CD14-positive monocyte (primary cell): Measurements from ENCODE around the gene AMOTL1. TPM values are rescaled to one million over a fixed set of nuclear protein-coding genes. Genes with fewer than 3 reads are reported as not detected.

ENCODE experiments used
- DNase-seq, 3 donors: peaks; one replicate each; pipeline ENCODE4 v3.0.0-alpha.2; 2011 to 2022
- H2AFZ ChIP-seq: 2 replicates; pipeline ENCODE4 v1.6.0; 2012; ENCODE audit warnings: mild to moderate bottlenecking, low read depth, low read length, inconsistent platforms; ENCODE audit not compliant: insufficient read depth, poor library complexity, severe bottlenecking
- H3K27ac ChIP-seq, 2 donors: 1 replicate in 1 of 2; 2 replicates in 1 of 2; pipeline ENCODE4 v1.5.1; 2012 to 2013; ENCODE audit warnings: low read length in 2 of 2, control low read depth in 1 of 2, inconsistent platforms in 1 of 2, low read depth in 1 of 2, mild to moderate bottlenecking in 1 of 2
- H3K27me3 ChIP-seq, 2 donors: one replicate each; pipeline versions ENCODE4 v1.6.0 to v1.6.1; 2011 to 2013; ENCODE audit warnings: low read length in 2 of 2; ENCODE audit not compliant: control insufficient read depth in 2 of 2, insufficient read depth in 2 of 2
- H3K36me3 ChIP-seq, 2 donors: replicated peaks in 1 of 2; 1 replicate in 1 of 2; 2 replicates in 1 of 2; pipeline versions ENCODE4 v1.5.1 to v1.6.1; 2012 to 2013; ENCODE audit warnings: low read length in 2 of 2, control low read depth in 1 of 2, inconsistent platforms in 1 of 2, mild to moderate bottlenecking in 1 of 2; ENCODE audit not compliant: insufficient read depth in 2 of 2, control insufficient read depth in 1 of 2
- H3K4me1 ChIP-seq, 2 donors: 1 replicate in 1 of 2; 2 replicates in 1 of 2; pipeline versions ENCODE4 v1.5.1 to v1.6.1; 2012 to 2013; ENCODE audit warnings: low read length in 2 of 2, control low read depth in 1 of 2, inconsistent platforms in 1 of 2, mild to moderate bottlenecking in 1 of 2, moderate library complexity in 1 of 2; ENCODE audit not compliant: insufficient read depth in 2 of 2, control insufficient read depth in 1 of 2
- H3K4me2 ChIP-seq: replicated peaks from 2 replicates; pipeline ENCODE3; 2012; ENCODE audit warnings: low read length, moderate library complexity, mild to moderate bottlenecking; ENCODE audit not compliant: poor library complexity, severe bottlenecking; ENCODE audit errors: extremely low read depth
- H3K4me3 ChIP-seq, 3 experiments: fragments of 200-600 bp in 1 of 3; sonication (generic) in 1 of 3; replicated peaks in 1 of 3; 1 replicate in 2 of 3; 2 replicates in 1 of 3; pipeline ENCODE4 v1.5.1; 2011 to 2013; ENCODE audit warnings: low read length in 3 of 3, mild to moderate bottlenecking in 3 of 3, control low read depth in 2 of 3, low read depth in 2 of 3, inconsistent platforms in 1 of 3, moderate library complexity in 1 of 3
- H3K79me2 ChIP-seq: 2 replicates; pipeline ENCODE4 v1.6.0; 2012; ENCODE audit warnings: mild to moderate bottlenecking, control low read depth, inconsistent platforms, low read length, moderate library complexity; ENCODE audit not compliant: insufficient read depth
- H3K9ac ChIP-seq: 2 replicates; pipeline ENCODE4 v1.6.0; 2017; ENCODE audit warnings: low read length, mild to moderate bottlenecking; ENCODE audit not compliant: insufficient read depth, poor library complexity, severe bottlenecking
- H3K9me3 ChIP-seq, 2 donors: replicated peaks in 1 of 2; 1 replicate in 1 of 2; 2 replicates in 1 of 2; pipeline versions ENCODE4 v1.5.1 to v1.6.1; 2012 to 2013; ENCODE audit warnings: low read length in 2 of 2, control low read depth in 1 of 2; ENCODE audit not compliant: control insufficient read depth in 1 of 2, insufficient read depth in 1 of 2
- H4K20me1 ChIP-seq: 2 replicates; pipeline ENCODE4 v1.6.0; 2012; ENCODE audit warnings: mild to moderate bottlenecking, low read length, control low read depth, moderate library complexity; ENCODE audit not compliant: insufficient read depth
- H3K27ac Mint-ChIP-seq, 7 donors: one replicate each; pipeline ENCODE4 v1.8.0; 2020; ENCODE audit warnings: mild to moderate bottlenecking in 7 of 7, mixed read lengths in 7 of 7, moderate library complexity in 6 of 7, inconsistent platforms in 2 of 7
- H3K27me3 Mint-ChIP-seq, 3 donors: one replicate each; pipeline ENCODE4 v1.8.0; 2021 to 2022; ENCODE audit warnings: low read depth in 3 of 3, mild to moderate bottlenecking in 3 of 3, mixed read lengths in 3 of 3, moderate library complexity in 3 of 3, inconsistent platforms in 1 of 3
- H3K36me3 Mint-ChIP-seq, 2 donors: one replicate each; pipeline ENCODE4 v1.8.0; 2020; ENCODE audit warnings: mixed read lengths in 2 of 2, inconsistent platforms in 1 of 2, mild to moderate bottlenecking in 1 of 2
- H3K4me1 Mint-ChIP-seq: one replicate; pipeline ENCODE4 v1.8.0; 2020; ENCODE audit warnings: mild to moderate bottlenecking, mixed read lengths
- H3K4me3 Mint-ChIP-seq, 2 donors: one replicate each; pipeline ENCODE4 v1.8.0; 2020; ENCODE audit warnings: mild to moderate bottlenecking in 2 of 2, mixed read lengths in 2 of 2, moderate library complexity in 1 of 2
- H3K9me3 Mint-ChIP-seq, 7 donors: one replicate each; pipeline ENCODE4 v1.8.0; 2020 to 2022; ENCODE audit warnings: mixed read lengths in 7 of 7, mild to moderate bottlenecking in 6 of 7, moderate library complexity in 6 of 7, inconsistent platforms in 2 of 7
- WGBS: methylation state at CpG from one replicate; pipeline ENCODE4 v1.1.5; 2013; ENCODE audit warnings: missing lambda C conversion rate; ENCODE audit not compliant: insufficient coverage; 5-methylcytosine and 5-hydroxymethylcytosine counted together
- intact Hi-C, 2 donors: fragments of 100-400 bp; cut with micrococcal nuclease; formaldehyde crosslinking; loops; one replicate each; pipeline versions ENCODE4 v1.15.0 to v1.15.1; 2023
- polyA plus RNA-seq, 3 donors: library from polyadenylated mRNA; depleted of rRNA in 1 of 3; unstranded in 2 of 3; stranded (reverse) in 1 of 3; fragments of 300-500 nt in 2 of 3; fragments of >200 nt in 1 of 3; fragmentation: Illumina TruSeq in 2 of 3; gene quantifications; 1 replicate in 2 of 3; 2 replicates in 1 of 3; pipeline ENCODE4 v1.2.3, GENCODE V29; 2012 to 2021
- TF ChIP-seq, protein P1 (sequence below): fragments of 200-600 bp; IDR thresholded peaks from one replicate; pipeline ENCODE4 v1.8.0; 2022; ENCODE audit warnings: antibody characterized with exemption, mild to moderate bottlenecking

The AMOTL1 gene
- polyA plus RNA-seq, 3 donors, result 0.41 to 0.66 (median 0.46) TPM

DNA sequence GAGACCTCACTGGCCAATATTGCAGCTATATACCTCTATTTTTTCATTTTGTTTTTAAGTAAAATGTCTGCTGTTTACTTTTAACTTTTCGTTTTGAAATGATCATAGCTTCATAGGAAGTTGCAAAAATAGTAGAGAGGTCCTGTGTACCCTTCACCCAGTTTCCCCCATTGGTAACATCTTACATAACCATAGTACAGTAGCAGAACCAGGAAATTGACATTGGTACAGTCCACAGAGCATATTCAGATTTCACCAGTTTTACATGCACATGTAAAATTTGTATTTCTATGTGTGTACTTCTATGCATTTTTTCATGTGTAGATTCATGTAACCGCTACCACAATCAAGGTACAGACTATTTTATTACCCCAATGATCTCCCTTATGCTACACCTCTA lies 3.8 kb downstream of the AMOTL1 start:
- Mint-ChIP-seq H3K4me3 (no peak overlapping the region), H3K9me3 (peaks cover 0 to 8% (median 0%) of the 10 kb centered on the region in 7 donors), H3K27ac (no peak overlapping the region), H3K4me1 (peaks cover 35% of the 10 kb centered on the region), H3K27me3 (peaks cover 10 to 19% (median 16%) of the 10 kb centered on the region in 3 donors), H3K36me3 (no peaks in the 10 kb centered on the region)
- no peak for DNase-seq
- peaks cover 12 to 13% of the 10 kb centered on the region in 2 donors for H3K4me1 ChIP-seq
- H3K27me3 ChIP-seq, result peaks cover 0 to 18% of the 10 kb centered on the region in 2 donors
- intact Hi-C loops, result no loop called here
- no peaks in the 10 kb centered on the region for H3K9me3 ChIP-seq
- no peak overlapping the region for H3K27ac ChIP-seq
- no peak overlapping the region for H2AFZ ChIP-seq
- no peak overlapping the region for H3K4me2 ChIP-seq
- H3K36me3 ChIP-seq, result no peaks in the 10 kb centered on the region
- peaks cover 30% of the 10 kb centered on the region for H3K79me2 ChIP-seq
- no peaks in the 10 kb centered on the region for H4K20me1 ChIP-seq
- no CpG with 5 or more reads among the region's 2 CpGs for WGBS
- H3K9ac ChIP-seq, result no peak overlapping the region
- no peak overlapping the region for H3K4me3 ChIP-seq
- TF ChIP-seq, protein P1, sequence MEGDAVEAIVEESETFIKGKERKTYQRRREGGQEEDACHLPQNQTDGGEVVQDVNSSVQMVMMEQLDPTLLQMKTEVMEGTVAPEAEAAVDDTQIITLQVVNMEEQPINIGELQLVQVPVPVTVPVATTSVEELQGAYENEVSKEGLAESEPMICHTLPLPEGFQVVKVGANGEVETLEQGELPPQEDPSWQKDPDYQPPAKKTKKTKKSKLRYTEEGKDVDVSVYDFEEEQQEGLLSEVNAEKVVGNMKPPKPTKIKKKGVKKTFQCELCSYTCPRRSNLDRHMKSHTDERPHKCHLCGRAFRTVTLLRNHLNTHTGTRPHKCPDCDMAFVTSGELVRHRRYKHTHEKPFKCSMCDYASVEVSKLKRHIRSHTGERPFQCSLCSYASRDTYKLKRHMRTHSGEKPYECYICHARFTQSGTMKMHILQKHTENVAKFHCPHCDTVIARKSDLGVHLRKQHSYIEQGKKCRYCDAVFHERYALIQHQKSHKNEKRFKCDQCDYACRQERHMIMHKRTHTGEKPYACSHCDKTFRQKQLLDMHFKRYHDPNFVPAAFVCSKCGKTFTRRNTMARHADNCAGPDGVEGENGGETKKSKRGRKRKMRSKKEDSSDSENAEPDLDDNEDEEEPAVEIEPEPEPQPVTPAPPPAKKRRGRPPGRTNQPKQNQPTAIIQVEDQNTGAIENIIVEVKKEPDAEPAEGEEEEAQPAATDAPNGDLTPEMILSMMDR, result no peak

DNA sequence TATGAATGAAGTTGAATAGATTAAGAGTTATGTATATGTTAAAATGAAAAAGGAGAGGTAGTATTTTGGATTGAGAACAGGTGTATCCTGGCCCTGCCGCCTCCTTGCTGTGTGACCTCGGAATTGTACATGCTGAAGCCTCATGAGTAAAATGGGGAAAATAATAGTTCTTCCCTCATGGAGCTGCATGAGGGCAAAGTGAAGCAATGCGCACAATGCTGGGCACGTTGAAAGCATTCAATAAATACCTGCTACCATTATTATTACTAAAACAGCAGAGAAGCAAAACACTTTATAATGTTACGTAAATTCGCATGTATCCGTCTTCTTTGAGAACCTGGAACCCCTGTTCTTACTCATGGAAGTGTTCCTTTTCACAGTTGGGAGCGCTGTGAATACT lies 5.7 kb downstream of the AMOTL1 start:
- intact Hi-C loops, result no loop called here
- Histone ChIP-seq H3K27me3 (peaks cover 0 to 9% of the 10 kb centered on the region in 2 donors), H3K4me1 (peaks cover 12 to 13% of the 10 kb centered on the region in 2 donors), H3K4me2 (no peak overlapping the region), H4K20me1 (no peaks in the 10 kb centered on the region), H3K36me3 (no peaks in the 10 kb centered on the region), H2AFZ (no peak overlapping the region), H3K9me3 (no peaks in the 10 kb centered on the region), H3K27ac (no peak overlapping the region), H3K4me3 (no peak overlapping the region), H3K9ac (no peak overlapping the region), H3K79me2 (peaks cover 30% of the 10 kb centered on the region)
- no peak overlapping the region for H3K27ac Mint-ChIP-seq
- no peak for DNase-seq
- no peak overlapping the region for H3K4me3 Mint-ChIP-seq
- H3K27me3 Mint-ChIP-seq, result peaks cover 6 to 12% (median 10%) of the 10 kb centered on the region in 3 donors
- H3K36me3 Mint-ChIP-seq, result no peaks in the 10 kb centered on the region
- peaks cover 0 to 8% (median 0%) of the 10 kb centered on the region in 7 donors for H3K9me3 Mint-ChIP-seq
- 100% methylated on average over 5 of the region's 8 CpGs for WGBS
- peaks cover 31% of the 10 kb centered on the region for H3K4me1 Mint-ChIP-seq
- TF ChIP-seq, protein P1, result no peak
